ENCODE measurements around the gene AHNAK. TPM values are rescaled to one million over a fixed set of nuclear protein-coding genes. Genes with fewer than 3 reads are reported as not detected.

Gene AHNAK
- total and polyA plus RNA-seq, 4 donors, result 22.6 to 110 (median 38.1) TPM

DNA sequence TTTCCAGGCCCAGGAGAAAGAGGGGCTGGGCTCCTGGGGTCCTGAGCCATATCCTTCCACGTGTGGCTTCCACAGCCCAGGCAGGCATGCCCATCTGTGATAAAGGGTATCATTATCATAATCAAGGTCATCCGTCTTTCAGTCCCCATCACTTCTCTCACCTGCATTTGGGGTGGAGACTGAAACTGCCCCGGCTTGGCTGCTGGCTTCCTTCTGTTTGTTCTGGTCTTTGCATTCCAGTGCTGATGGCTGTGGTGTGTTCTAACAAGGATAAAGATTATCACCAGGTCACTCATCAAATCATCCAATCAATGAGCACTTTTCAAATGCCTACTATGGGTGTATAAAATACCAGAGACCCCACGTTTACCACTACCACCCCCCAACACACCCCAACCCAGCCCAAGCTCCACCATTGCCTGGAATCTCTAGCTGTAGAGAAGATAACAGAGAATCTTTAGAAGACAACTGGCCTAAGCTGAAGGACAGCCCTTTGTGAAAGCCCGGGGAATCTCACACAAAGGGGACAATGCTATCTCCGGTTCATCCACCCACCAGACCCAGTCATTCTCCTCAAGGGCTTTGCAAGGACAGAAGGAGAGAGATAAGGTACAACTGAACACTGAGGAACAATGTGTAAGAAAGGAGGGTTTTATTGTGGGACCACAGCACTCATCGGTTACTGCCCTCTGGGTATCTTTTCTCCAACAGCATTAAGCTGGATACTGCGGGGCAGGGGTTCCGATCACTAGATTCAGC, 54.9 kb downstream of the AHNAK start:
- H3K4me1 ChIP-seq (ENCODE audit: control insufficient read depth in 4 of 4, insufficient read depth in 4 of 4, low read length in 3 of 4), result no peaks in the 10 kb centered on the region
- no peak overlapping the region for H3K4me3 ChIP-seq (ENCODE audit: low read depth in 1 of 3, low read length in 3 of 3)
- H3K27ac ChIP-seq (ENCODE audit: low read depth in 1 of 2, low read length in 2 of 2), result no peak overlapping the region
- TF ChIP-seq, protein P1, sequence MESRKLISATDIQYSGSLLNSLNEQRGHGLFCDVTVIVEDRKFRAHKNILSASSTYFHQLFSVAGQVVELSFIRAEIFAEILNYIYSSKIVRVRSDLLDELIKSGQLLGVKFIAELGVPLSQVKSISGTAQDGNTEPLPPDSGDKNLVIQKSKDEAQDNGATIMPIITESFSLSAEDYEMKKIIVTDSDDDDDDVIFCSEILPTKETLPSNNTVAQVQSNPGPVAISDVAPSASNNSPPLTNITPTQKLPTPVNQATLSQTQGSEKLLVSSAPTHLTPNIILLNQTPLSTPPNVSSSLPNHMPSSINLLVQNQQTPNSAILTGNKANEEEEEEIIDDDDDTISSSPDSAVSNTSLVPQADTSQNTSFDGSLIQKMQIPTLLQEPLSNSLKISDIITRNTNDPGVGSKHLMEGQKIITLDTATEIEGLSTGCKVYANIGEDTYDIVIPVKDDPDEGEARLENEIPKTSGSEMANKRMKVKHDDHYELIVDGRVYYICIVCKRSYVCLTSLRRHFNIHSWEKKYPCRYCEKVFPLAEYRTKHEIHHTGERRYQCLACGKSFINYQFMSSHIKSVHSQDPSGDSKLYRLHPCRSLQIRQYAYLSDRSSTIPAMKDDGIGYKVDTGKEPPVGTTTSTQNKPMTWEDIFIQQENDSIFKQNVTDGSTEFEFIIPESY (IDR thresholded peaks at IDR 0.05), result no peak
- TF ChIP-seq GABPA (IDR thresholded peaks at IDR 0.05 in 1 of 2, conservative IDR thresholded peaks at IDR 0.05 in 1 of 2), result no peak
- TF ChIP-seq, protein P2, sequence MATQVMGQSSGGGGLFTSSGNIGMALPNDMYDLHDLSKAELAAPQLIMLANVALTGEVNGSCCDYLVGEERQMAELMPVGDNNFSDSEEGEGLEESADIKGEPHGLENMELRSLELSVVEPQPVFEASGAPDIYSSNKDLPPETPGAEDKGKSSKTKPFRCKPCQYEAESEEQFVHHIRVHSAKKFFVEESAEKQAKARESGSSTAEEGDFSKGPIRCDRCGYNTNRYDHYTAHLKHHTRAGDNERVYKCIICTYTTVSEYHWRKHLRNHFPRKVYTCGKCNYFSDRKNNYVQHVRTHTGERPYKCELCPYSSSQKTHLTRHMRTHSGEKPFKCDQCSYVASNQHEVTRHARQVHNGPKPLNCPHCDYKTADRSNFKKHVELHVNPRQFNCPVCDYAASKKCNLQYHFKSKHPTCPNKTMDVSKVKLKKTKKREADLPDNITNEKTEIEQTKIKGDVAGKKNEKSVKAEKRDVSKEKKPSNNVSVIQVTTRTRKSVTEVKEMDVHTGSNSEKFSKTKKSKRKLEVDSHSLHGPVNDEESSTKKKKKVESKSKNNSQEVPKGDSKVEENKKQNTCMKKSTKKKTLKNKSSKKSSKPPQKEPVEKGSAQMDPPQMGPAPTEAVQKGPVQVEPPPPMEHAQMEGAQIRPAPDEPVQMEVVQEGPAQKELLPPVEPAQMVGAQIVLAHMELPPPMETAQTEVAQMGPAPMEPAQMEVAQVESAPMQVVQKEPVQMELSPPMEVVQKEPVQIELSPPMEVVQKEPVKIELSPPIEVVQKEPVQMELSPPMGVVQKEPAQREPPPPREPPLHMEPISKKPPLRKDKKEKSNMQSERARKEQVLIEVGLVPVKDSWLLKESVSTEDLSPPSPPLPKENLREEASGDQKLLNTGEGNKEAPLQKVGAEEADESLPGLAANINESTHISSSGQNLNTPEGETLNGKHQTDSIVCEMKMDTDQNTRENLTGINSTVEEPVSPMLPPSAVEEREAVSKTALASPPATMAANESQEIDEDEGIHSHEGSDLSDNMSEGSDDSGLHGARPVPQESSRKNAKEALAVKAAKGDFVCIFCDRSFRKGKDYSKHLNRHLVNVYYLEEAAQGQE (IDR thresholded peaks at IDR 0.05), result no peak
- TF ChIP-seq, protein P3, sequence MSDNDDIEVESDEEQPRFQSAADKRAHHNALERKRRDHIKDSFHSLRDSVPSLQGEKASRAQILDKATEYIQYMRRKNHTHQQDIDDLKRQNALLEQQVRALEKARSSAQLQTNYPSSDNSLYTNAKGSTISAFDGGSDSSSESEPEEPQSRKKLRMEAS (IDR thresholded peaks at IDR 0.05), result no peak
- no peak for TF ChIP-seq RAD21 (IDR thresholded peaks at IDR 0.05)
- no peak for TF ChIP-seq FOXA1 (IDR thresholded peaks at IDR 0.05)
- TF ChIP-seq HNF4A (conservative IDR thresholded peaks at IDR 0.05), result no peak
- TF ChIP-seq SP1 (IDR thresholded peaks at IDR 0.05), result no peak
- TF ChIP-seq, protein P4, sequence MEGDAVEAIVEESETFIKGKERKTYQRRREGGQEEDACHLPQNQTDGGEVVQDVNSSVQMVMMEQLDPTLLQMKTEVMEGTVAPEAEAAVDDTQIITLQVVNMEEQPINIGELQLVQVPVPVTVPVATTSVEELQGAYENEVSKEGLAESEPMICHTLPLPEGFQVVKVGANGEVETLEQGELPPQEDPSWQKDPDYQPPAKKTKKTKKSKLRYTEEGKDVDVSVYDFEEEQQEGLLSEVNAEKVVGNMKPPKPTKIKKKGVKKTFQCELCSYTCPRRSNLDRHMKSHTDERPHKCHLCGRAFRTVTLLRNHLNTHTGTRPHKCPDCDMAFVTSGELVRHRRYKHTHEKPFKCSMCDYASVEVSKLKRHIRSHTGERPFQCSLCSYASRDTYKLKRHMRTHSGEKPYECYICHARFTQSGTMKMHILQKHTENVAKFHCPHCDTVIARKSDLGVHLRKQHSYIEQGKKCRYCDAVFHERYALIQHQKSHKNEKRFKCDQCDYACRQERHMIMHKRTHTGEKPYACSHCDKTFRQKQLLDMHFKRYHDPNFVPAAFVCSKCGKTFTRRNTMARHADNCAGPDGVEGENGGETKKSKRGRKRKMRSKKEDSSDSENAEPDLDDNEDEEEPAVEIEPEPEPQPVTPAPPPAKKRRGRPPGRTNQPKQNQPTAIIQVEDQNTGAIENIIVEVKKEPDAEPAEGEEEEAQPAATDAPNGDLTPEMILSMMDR (IDR thresholded peaks at IDR 0.05; ENCODE audit: low read depth, low read length, missing input control), result no peak
- no peak for TF ChIP-seq EGR1 (IDR thresholded peaks at IDR 0.05; ENCODE audit: low read depth in 2 of 2)
- TF ChIP-seq NR2F2 (IDR thresholded peaks at IDR 0.05), result no peak
- TF ChIP-seq, protein P5, sequence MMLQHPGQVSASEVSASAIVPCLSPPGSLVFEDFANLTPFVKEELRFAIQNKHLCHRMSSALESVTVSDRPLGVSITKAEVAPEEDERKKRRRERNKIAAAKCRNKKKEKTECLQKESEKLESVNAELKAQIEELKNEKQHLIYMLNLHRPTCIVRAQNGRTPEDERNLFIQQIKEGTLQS (IDR thresholded peaks at IDR 0.05), result no peak
- no peak for TF ChIP-seq YY1 (IDR thresholded peaks at IDR 0.05)
- no peak for TF ChIP-seq FOXA2 (IDR thresholded peaks at IDR 0.05)
- no peak for TF ChIP-seq HNF4G (IDR thresholded peaks at IDR 0.05)
- no peak for TF ChIP-seq RXRA (IDR thresholded peaks at IDR 0.05)
- no peak for TF ChIP-seq JUND (IDR thresholded peaks at IDR 0.05)
- 90% methylated on average over 9 of the region's 9 CpGs for WGBS
- no peaks in the 10 kb centered on the region for H3K27me3 ChIP-seq (ENCODE audit: control insufficient read depth in 4 of 4, insufficient read depth in 4 of 4, low read length in 3 of 4)
- no peaks in the 10 kb centered on the region for H3K9me3 ChIP-seq (ENCODE audit: control insufficient read depth in 4 of 4, low read length in 3 of 4)
- no peak for DNase-seq (ENCODE audit: low spot score)
- H3K36me3 ChIP-seq (ENCODE audit: control insufficient read depth in 4 of 4, insufficient read depth in 3 of 4, low read depth in 1 of 4, low read length in 3 of 4), result no peaks in the 10 kb centered on the region
- H3K9ac ChIP-seq (ENCODE audit: low read depth in 1 of 2, low read length in 2 of 2), result no peak overlapping the region
